Neural cell (in vitro differentiated cells): ENCODE data around the gene ABCB10. TPM values are rescaled to one million over a fixed set of nuclear protein-coding genes. Genes with fewer than 3 reads are reported as not detected.

Source experiments
- H2AFZ ChIP-seq: fragments of 200-600, 300-800 bp; sonication (generic), shearing (Covaris generic); 2 replicates; pipeline ENCODE4 v1.6.0; 2014; ENCODE audit warnings: low read depth, mild to moderate bottlenecking, antibody characterized with exemption, low read length, moderate library complexity
- H3F3A ChIP-seq: fragments of 200-600 bp; shearing (Covaris generic); 2 replicates; pipeline ENCODE4 v1.6.1; 2016; ENCODE audit warnings: mild to moderate bottlenecking, moderate library complexity, mixed read lengths, antibody characterized with exemption, low read length; ENCODE audit not compliant: insufficient read depth, poor library complexity, severe bottlenecking
- H3K27ac ChIP-seq: fragments of 200-600, 300-800 bp; sonication (generic), shearing (Covaris generic); 2 replicates; pipeline ENCODE4 v1.5.1; 2014; ENCODE audit warnings: mild to moderate bottlenecking, low read length, moderate library complexity
- H3K27me3 ChIP-seq: fragments of 300-800, 200-600 bp; sonication (generic), shearing (Covaris generic); 2 replicates; pipeline ENCODE4 v1.6.0; 2014; ENCODE audit warnings: mild to moderate bottlenecking, low read depth, low read length, moderate library complexity; ENCODE audit not compliant: insufficient read depth
- H3K36me3 ChIP-seq: fragments of 300-800, 200-600 bp; sonication (generic), shearing (Covaris generic); 2 replicates; pipeline ENCODE4 v1.5.1; 2014; ENCODE audit warnings: mild to moderate bottlenecking, antibody characterized with exemption, low read length, moderate library complexity; ENCODE audit not compliant: insufficient read depth
- H3K4me2 ChIP-seq: fragments of 300-800, 200-600 bp; sonication (generic), shearing (Covaris generic); 2 replicates; pipeline ENCODE4 v1.6.0; 2014; ENCODE audit warnings: mild to moderate bottlenecking, low read length
- H3K4me3 ChIP-seq: fragments of 300-800, 200-600 bp; sonication (generic), shearing (Covaris generic); 2 replicates; pipeline ENCODE4 v1.5.1; 2014; ENCODE audit warnings: mild to moderate bottlenecking, low read length, moderate library complexity
- H3K79me2 ChIP-seq: fragments of 200-600 bp; shearing (Covaris generic); replicated peaks from 2 replicates; pipeline ENCODE4 v1.6.0; 2014; ENCODE audit warnings: mild to moderate bottlenecking, low read length, moderate library complexity; ENCODE audit not compliant: insufficient read depth
- H3K9ac ChIP-seq: fragments of 300-800, 200-600 bp; sonication (generic), shearing (Covaris generic); 2 replicates; pipeline ENCODE4 v1.6.1; 2016; ENCODE audit warnings: mild to moderate bottlenecking, low read length, mixed read lengths
- H3K9me2 ChIP-seq: fragments of 200-600 bp; shearing (Covaris generic); 2 replicates; pipeline ENCODE4 v1.6.1; 2016; ENCODE audit warnings: mild to moderate bottlenecking, low read length, mixed read lengths; ENCODE audit not compliant: insufficient read depth
- H3K9me3 ChIP-seq: fragments of 200-600, 300-800 bp; sonication (generic), shearing (Covaris generic); 2 replicates; pipeline ENCODE4 v1.6.1; 2016; ENCODE audit warnings: mild to moderate bottlenecking, mixed run types, low read length, moderate library complexity, mixed read lengths
- H4K20me1 ChIP-seq: fragments of 200-600 bp; shearing (Covaris generic); 2 replicates; pipeline ENCODE4 v1.6.1; 2016; ENCODE audit warnings: mild to moderate bottlenecking, mixed run types; ENCODE audit not compliant: insufficient read depth
- CTCF ChIP-seq: fragments of 450-650 bp; IDR thresholded peaks from 2 replicates; pipeline ENCODE4 v1.5.1; 2014; ENCODE audit warnings: antibody characterized with exemption, mild to moderate bottlenecking, moderate library complexity; ENCODE audit not compliant: poor library complexity, severe bottlenecking
- EP300 ChIP-seq: fragments of 450-650 bp; conservative IDR thresholded peaks from 2 replicates; pipeline ENCODE4 v1.6.1; 2014; ENCODE audit warnings: antibody characterized with exemption, mild to moderate bottlenecking, moderate library complexity; ENCODE audit not compliant: poor library complexity, severe bottlenecking
- EZH2 ChIP-seq: fragments of 200-600, 300-800 bp; shearing (Covaris generic), sonication (generic); IDR thresholded peaks from 2 replicates; pipeline ENCODE4 v1.6.1; 2014; ENCODE audit warnings: antibody characterized with exemption, low read length, borderline replicate concordance, mild to moderate bottlenecking; ENCODE audit not compliant: insufficient read depth, poor library complexity, severe bottlenecking
- MXI1 ChIP-seq: fragments of 450-650 bp; conservative IDR thresholded peaks from 2 replicates; pipeline ENCODE4 v1.6.1; 2014; ENCODE audit warnings: antibody characterized with exemption, mild to moderate bottlenecking; ENCODE audit not compliant: poor library complexity, severe bottlenecking
- POLR2AphosphoS5 ChIP-seq: IDR thresholded peaks from 2 replicates; pipeline ENCODE4 v1.6.1; 2012
- RAD21 ChIP-seq: fragments of 450-650 bp; conservative IDR thresholded peaks from 2 replicates; pipeline ENCODE4 v1.6.1; 2014; ENCODE audit warnings: antibody characterized with exemption, mild to moderate bottlenecking, moderate library complexity
- SMC3 ChIP-seq: fragments of 450-650 bp; conservative IDR thresholded peaks from 2 replicates; pipeline ENCODE4 v1.6.1; 2014; ENCODE audit warnings: antibody characterized with exemption, mild to moderate bottlenecking, moderate library complexity; ENCODE audit not compliant: poor library complexity
- TAF1 ChIP-seq: IDR thresholded peaks from 2 replicates; pipeline ENCODE4 v1.6.1; 2012; ENCODE audit warnings: low read depth
- polyA plus RNA-seq: library from polyadenylated mRNA; depleted of rRNA; stranded (reverse); fragments of >200 nt; gene quantifications from 2 replicates; pipeline ENCODE4 v1.2.3, GENCODE V29; 2014
- TF ChIP-seq, protein P1 (sequence below): IDR thresholded peaks from 2 replicates; pipeline ENCODE4 v1.6.1; 2012; ENCODE audit warnings: borderline replicate concordance

The ABCB10 gene
- polyA plus RNA-seq, 1 donor from 2014 or later: 31.4 TPM

- H3K4me2 ChIP-seq: no peak overlapping the region
- H3K9me3 ChIP-seq: no peaks in the 10 kb centered on the region
- no peaks in the 10 kb centered on the region for H3K9me2 ChIP-seq
- H2AFZ ChIP-seq: no peak overlapping the region
- H3K79me2 ChIP-seq: no peaks in the 10 kb centered on the region
- no peaks in the 10 kb centered on the region for H4K20me1 ChIP-seq
- no peaks in the 10 kb centered on the region for H3F3A ChIP-seq
- no peak overlapping the region for H3K4me3 ChIP-seq
- no peak overlapping the region for H3K27ac ChIP-seq
- H3K9ac ChIP-seq: no peak overlapping the region
- TF ChIP-seq TAF1: no peak
- no peak for TF ChIP-seq SMC3
- TF ChIP-seq MXI1: no peak
- TF ChIP-seq RAD21: no peak
- no peak for TF ChIP-seq CTCF
- no peak for TF ChIP-seq EP300
- TF ChIP-seq POLR2AphosphoS5: no peak
- TF ChIP-seq, protein P1, sequence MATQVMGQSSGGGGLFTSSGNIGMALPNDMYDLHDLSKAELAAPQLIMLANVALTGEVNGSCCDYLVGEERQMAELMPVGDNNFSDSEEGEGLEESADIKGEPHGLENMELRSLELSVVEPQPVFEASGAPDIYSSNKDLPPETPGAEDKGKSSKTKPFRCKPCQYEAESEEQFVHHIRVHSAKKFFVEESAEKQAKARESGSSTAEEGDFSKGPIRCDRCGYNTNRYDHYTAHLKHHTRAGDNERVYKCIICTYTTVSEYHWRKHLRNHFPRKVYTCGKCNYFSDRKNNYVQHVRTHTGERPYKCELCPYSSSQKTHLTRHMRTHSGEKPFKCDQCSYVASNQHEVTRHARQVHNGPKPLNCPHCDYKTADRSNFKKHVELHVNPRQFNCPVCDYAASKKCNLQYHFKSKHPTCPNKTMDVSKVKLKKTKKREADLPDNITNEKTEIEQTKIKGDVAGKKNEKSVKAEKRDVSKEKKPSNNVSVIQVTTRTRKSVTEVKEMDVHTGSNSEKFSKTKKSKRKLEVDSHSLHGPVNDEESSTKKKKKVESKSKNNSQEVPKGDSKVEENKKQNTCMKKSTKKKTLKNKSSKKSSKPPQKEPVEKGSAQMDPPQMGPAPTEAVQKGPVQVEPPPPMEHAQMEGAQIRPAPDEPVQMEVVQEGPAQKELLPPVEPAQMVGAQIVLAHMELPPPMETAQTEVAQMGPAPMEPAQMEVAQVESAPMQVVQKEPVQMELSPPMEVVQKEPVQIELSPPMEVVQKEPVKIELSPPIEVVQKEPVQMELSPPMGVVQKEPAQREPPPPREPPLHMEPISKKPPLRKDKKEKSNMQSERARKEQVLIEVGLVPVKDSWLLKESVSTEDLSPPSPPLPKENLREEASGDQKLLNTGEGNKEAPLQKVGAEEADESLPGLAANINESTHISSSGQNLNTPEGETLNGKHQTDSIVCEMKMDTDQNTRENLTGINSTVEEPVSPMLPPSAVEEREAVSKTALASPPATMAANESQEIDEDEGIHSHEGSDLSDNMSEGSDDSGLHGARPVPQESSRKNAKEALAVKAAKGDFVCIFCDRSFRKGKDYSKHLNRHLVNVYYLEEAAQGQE: no peak
- TF ChIP-seq EZH2: no peak
- H3K27me3 ChIP-seq: no peaks in the 10 kb centered on the region
- H3K36me3 ChIP-seq: peaks cover 3% of the 10 kb centered on the region
These were observed 18.5 kb downstream of the ABCB10 start for GRCh38 chr1:229539863-229540506.

GRCh38 chr1:229538945-229539344 is 19.6 kb downstream of the ABCB10 start:
- Histone ChIP-seq H2AFZ (no peak overlapping the region), H3K9me2 (no peaks in the 10 kb centered on the region), H4K20me1 (no peaks in the 10 kb centered on the region), H3K36me3 (peaks cover 3% of the 10 kb centered on the region), H3K4me3 (no peak overlapping the region), H3K9ac (no peak overlapping the region), H3K27ac (no peak overlapping the region), H3F3A (no peaks in the 10 kb centered on the region), H3K9me3 (no peaks in the 10 kb centered on the region), H3K27me3 (no peaks in the 10 kb centered on the region), H3K4me2 (no peak overlapping the region), H3K79me2 (no peaks in the 10 kb centered on the region)
- TF ChIP-seq, protein P1: no peak
- TF ChIP-seq EP300: no peak
- no peak for TF ChIP-seq CTCF
- TF ChIP-seq POLR2AphosphoS5: no peak
- no peak for TF ChIP-seq RAD21
- TF ChIP-seq TAF1: no peak
- TF ChIP-seq EZH2: no peak
- no peak for TF ChIP-seq SMC3
- no peak for TF ChIP-seq MXI1
